OCI-LY3 (cell line): Measurements from ENCODE around the gene SPNS2.

Experiments used
- H2AFZ ChIP-seq: fragments of 200-600, 300-600 bp; shearing (Covaris generic); 2 replicates; pipeline ENCODE4 v1.6.0; 2014; ENCODE audit warnings: antibody characterized with exemption, low read depth, low read length
- H3K27ac ChIP-seq: fragments of 200-600, 300-600 bp; sonication (generic); 2 replicates; pipeline ENCODE4 v1.5.1; 2014; ENCODE audit warnings: mild to moderate bottlenecking, low read length, moderate library complexity, mixed read lengths
- H3K27me3 ChIP-seq: fragments of 200-600, 300-600 bp; sonication (generic); 2 replicates; pipeline ENCODE4 v1.6.1; 2014; ENCODE audit warnings: low read depth, low read length, mixed read lengths
- H3K36me3 ChIP-seq: fragments of 200-600, 300-600 bp; sonication (generic); replicated peaks from 2 replicates; pipeline ENCODE3; 2014; ENCODE audit warnings: low read depth, low read length, mixed read lengths
- H3K4me1 ChIP-seq: fragments of 300-600, 200-600 bp; sonication (generic); 2 replicates; pipeline ENCODE4 v1.6.1; 2014; ENCODE audit warnings: low read length, mixed read lengths
- H3K4me2 ChIP-seq: fragments of 200-600, 300-600 bp; sonication (generic); 2 replicates; pipeline ENCODE4 v1.6.1; 2014; ENCODE audit warnings: low read length, mixed read lengths
- H3K4me3 ChIP-seq: fragments of 300-600, 200-600 bp; sonication (generic); 2 replicates; pipeline ENCODE4 v1.5.1; 2014; ENCODE audit warnings: antibody characterized with exemption, mild to moderate bottlenecking, low read length, moderate library complexity
- H3K79me2 ChIP-seq: fragments of 300-600, 200-600 bp; shearing (Covaris generic); 2 replicates; pipeline ENCODE4 v1.6.1; 2014; ENCODE audit warnings: mild to moderate bottlenecking, low read length, mixed read lengths
- H3K9ac ChIP-seq: fragments of 300-600, 200-600 bp; shearing (Covaris generic); 2 replicates; pipeline ENCODE4 v1.6.0; 2014; ENCODE audit warnings: mild to moderate bottlenecking, low read length, moderate library complexity
- H3K9me3 ChIP-seq: fragments of 200-600, 300-600 bp; shearing (Covaris generic); 2 replicates; pipeline ENCODE4 v1.6.1; 2014; ENCODE audit warnings: low read length, mixed read lengths; ENCODE audit not compliant: insufficient read depth
- H4K20me1 ChIP-seq: fragments of 200-600, 300-600 bp; sonication (generic); 2 replicates; pipeline ENCODE4 v1.6.1; 2016; ENCODE audit warnings: low read length, mixed read lengths; ENCODE audit not compliant: insufficient read depth
- CTCF ChIP-seq: fragments of 200-600, 300-600 bp; sonication (generic); IDR thresholded peaks from 2 replicates; pipeline ENCODE4 v1.5.1; 2014; ENCODE audit warnings: antibody characterized with exemption, low read length, low read depth
- EZH2phosphoT487 ChIP-seq: fragments of 200-600 bp; shearing (Covaris generic); IDR thresholded peaks from 2 replicates; pipeline ENCODE4 v1.6.1; 2018; ENCODE audit warnings: antibody characterized with exemption, mixed run types, low read depth

The SPNS2 gene

GRCh38 chr17:4503283-4504025 is 4.8 kb downstream of the SPNS2 start:
- no peaks in the 10 kb centered on the region for H3K36me3 ChIP-seq
- no peak overlapping the region for H3K27ac ChIP-seq
- no peaks in the 10 kb centered on the region for H3K79me2 ChIP-seq
- no peak overlapping the region for H3K9ac ChIP-seq
- no peaks in the 10 kb centered on the region for H3K27me3 ChIP-seq
- H3K4me2 ChIP-seq: no peak overlapping the region
- no peaks in the 10 kb centered on the region for H3K9me3 ChIP-seq
- H2AFZ ChIP-seq: no peak overlapping the region
- H3K4me3 ChIP-seq: no peak overlapping the region
- TF ChIP-seq EZH2phosphoT487 (no peak), CTCF (no peak)
- peaks cover 1% of the 10 kb centered on the region; the same call in 1 of the 2 replicates for H3K4me1 ChIP-seq
- no peaks in the 10 kb centered on the region for H4K20me1 ChIP-seq

GRCh38 chr17:4504188-4504587 is 5.5 kb downstream of the SPNS2 start:
- H3K4me3 ChIP-seq: no peak overlapping the region
- H3K9me3 ChIP-seq: no peaks in the 10 kb centered on the region
- TF ChIP-seq CTCF: no peak
- no peak for TF ChIP-seq EZH2phosphoT487
- no peaks in the 10 kb centered on the region for H3K79me2 ChIP-seq
- no peak overlapping the region for H3K27ac ChIP-seq
- no peak overlapping the region for H3K9ac ChIP-seq
- no peaks in the 10 kb centered on the region for H3K27me3 ChIP-seq
- H3K4me2 ChIP-seq: no peak overlapping the region
- no peaks in the 10 kb centered on the region for H4K20me1 ChIP-seq
- no peaks in the 10 kb centered on the region for H3K36me3 ChIP-seq
- no peak overlapping the region for H2AFZ ChIP-seq
- H3K4me1 ChIP-seq: no peaks in the 10 kb centered on the region; the same call in 1 of the 2 replicates

GRCh38 chr17:4505187-4505586 is 6.5 kb downstream of the SPNS2 start:
- H3K36me3 ChIP-seq: no peaks in the 10 kb centered on the region
- no peak overlapping the region for H3K9ac ChIP-seq
- no peaks in the 10 kb centered on the region for H4K20me1 ChIP-seq
- no peak overlapping the region for H3K4me3 ChIP-seq
- H3K79me2 ChIP-seq: no peaks in the 10 kb centered on the region
- H3K27me3 ChIP-seq: no peaks in the 10 kb centered on the region
- no peak overlapping the region for H3K27ac ChIP-seq
- no peaks in the 10 kb centered on the region for H3K9me3 ChIP-seq
- no peaks in the 10 kb centered on the region; the same call in 1 of the 2 replicates for H3K4me1 ChIP-seq
- TF ChIP-seq CTCF: no peak
- TF ChIP-seq EZH2phosphoT487: no peak
- no peak overlapping the region for H3K4me2 ChIP-seq
- H2AFZ ChIP-seq: no peak overlapping the region

DNA sequence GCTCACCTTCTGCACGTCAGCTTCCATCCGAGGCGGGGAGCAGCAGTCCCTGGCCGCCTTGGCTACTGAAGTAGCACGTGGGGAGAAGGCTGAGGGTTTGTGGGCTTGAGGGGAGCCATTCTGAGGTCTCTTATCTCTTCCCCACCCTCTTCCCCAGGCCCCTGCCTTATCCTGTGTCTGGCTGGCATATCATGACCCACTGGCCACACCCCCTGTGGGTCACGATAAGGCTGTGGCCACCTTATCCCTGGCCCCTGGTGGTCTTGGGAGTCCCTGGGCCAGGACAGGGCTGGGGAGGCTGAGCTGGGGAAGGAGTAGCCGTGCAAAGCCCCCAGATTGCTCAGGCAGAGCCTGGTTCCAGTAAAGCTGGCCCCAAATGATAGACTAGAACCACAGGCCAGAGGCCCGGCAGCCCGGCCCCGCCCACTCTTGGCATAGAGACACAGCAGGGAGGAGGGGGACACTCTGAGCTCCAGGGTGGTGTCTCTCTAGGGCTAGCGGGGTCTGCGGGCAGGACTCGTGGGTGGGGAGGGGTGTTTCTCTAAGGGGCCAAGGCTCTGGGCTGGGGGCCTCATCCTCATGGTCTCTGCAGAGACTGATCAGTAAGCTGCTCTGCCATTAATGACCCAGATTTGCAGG is 7.6 kb downstream of the SPNS2 start:
- H3K36me3 ChIP-seq: no peaks in the 10 kb centered on the region
- peaks cover 4% of the 10 kb centered on the region; the same call in 1 of the 2 replicates for H3K4me1 ChIP-seq
- no peak for TF ChIP-seq EZH2phosphoT487
- no peak for TF ChIP-seq CTCF
- no peak overlapping the region for H3K4me2 ChIP-seq
- no peaks in the 10 kb centered on the region for H3K27me3 ChIP-seq
- H4K20me1 ChIP-seq: no peaks in the 10 kb centered on the region
- no peak overlapping the region for H3K4me3 ChIP-seq
- H2AFZ ChIP-seq: no peak overlapping the region
- H3K27ac ChIP-seq: no peak overlapping the region
- no peaks in the 10 kb centered on the region for H3K79me2 ChIP-seq
- H3K9me3 ChIP-seq: no peaks in the 10 kb centered on the region
- no peak overlapping the region for H3K9ac ChIP-seq
